RPMI8226 (cell line): ENCODE data around the gene USP40.

ENCODE experiments used
- DNase-seq: peaks from one replicate; pipeline ENCODE4 v3.0.0-alpha.2; 2015

Gene USP40

DNA sequence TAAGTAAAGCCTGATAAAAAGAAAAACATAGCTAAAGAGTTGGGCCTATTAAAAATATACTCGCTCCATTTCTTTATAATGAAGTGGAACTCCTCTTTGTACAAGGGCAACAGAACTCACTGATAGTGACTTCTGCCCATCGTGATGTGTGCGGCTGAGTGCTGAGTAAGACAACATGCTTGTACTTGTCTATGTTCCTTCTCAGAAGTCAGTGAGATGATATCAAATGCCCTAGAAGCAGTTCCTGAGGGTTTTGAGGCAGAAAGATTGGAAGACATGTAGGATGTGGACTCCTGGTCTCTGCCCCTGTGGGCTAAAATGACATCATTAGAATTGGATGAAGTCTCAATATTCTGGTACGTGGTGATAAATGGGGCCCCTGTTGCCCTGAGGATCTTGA lies 73.8 kb downstream of the USP40 start:
- no peak for DNase-seq

- DNase-seq: no peak
Measured at GRCh38 chr2:233492078-233492477, 74.5 kb downstream of the USP40 start.

DNA sequence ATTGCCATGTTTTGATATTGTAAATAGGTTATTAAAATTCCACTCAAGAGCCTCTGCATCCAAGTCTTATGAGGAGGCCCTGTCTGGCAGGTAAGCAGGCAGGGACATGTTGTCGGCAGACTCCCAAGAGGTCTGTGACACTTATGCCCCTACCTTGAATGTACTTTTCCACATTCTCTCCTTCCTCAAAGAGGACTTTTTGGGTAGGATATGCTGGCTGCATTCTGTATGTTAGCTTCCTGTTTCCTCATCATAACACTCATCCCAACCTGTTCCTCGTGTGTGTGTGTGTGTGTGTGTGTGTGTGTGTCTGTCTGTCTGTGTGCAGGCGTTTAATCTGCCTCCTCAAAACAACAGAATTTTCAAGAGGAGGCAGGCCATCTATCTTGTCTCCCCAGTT lies 75.3 kb downstream of the USP40 start:
- no peak for DNase-seq

- DNase-seq: no peak
Measured at GRCh38 chr2:233490831-233491230, 75.8 kb downstream of the USP40 start.

DNA sequence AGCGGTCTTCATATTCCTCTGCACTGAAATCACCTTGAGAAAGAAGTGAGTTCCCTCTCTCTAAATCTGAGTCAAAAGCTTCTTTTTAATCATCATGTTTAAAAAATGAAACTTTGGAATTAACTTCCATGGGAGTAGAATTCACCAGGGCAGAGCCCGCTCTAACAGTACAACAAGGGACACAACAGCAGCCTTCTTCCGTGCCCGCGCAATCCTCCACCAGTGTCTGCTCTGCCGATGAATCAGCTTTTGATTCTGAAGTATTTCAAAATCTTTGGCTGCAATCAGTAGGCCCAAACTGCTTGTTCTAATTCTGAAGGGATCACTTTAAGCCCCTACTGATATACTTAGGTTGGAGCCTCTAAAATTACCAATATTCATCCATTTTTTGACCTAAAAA lies 76.9 kb downstream of the USP40 start:
- DNase-seq: no peak

DNA sequence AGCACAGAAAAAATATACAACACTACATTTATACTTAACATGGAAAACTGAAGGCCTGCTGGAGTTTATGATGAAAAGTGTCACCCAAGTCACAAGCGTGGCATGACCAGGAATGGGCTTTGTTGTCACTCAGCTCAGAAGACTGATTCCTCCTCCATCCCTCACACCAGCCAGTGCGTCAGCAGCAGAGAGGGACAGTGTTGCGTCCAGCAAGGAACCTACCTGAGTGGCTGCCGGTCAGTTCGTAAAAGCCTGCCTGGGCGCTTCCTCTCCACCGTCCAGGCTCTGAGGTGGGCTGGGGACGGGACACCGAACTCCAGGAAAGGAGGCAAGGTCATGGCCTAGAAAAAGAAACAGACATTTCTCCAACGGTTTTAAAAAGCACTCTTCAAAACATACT lies 77.4 kb downstream of the USP40 start:
- DNase-seq: no peak

GRCh38 chr2:233487748-233488345 lies 78.7 kb downstream of the USP40 start:
- DNase-seq: no peak

DNA sequence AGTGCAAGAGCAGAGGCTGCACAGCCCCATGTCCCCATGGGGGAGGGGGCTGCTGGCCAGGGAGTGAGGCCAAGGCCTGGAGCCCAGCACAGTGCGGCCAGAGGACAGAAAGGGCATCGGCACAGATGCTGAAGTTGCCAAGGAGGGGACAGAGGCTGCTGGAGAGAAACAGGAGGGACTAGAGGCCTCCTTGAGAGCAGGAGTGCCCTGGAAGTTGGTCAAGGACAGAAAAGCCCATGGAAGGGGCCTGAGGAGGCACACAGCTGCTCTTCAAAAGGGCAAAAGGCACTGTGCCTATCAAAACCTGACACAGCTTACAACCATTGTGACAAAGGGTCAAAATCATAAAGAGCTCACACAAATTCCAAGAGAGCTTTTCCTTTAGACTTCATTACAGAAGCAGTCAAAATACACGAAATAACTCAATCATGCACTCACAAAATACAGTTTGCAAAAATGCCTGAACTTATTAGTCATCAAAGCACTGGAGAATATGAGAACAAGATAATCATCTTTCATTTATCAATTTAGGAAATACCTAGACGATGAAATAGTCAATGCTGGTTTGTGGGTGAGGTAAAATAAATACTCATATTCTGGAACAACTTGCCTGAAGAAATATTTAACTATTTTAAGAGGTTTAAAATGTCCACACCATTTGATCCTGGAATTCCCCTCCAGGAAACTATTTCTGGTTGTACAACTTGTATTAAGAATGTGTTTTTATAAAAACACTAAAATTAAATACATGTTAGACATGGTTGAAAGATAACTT lies 79.6 kb downstream of the USP40 start:
- DNase-seq: no peak

- DNase-seq: no peak
Measured at GRCh38 chr2:233486357-233486756, 80.2 kb downstream of the USP40 start.

- DNase-seq: no peak
Measured at GRCh38 chr2:233485726-233486125, 80.9 kb downstream of the USP40 start.

- no peak for DNase-seq
Measured at GRCh38 chr2:233482616-233483015, 84.0 kb downstream of the USP40 start.

DNA sequence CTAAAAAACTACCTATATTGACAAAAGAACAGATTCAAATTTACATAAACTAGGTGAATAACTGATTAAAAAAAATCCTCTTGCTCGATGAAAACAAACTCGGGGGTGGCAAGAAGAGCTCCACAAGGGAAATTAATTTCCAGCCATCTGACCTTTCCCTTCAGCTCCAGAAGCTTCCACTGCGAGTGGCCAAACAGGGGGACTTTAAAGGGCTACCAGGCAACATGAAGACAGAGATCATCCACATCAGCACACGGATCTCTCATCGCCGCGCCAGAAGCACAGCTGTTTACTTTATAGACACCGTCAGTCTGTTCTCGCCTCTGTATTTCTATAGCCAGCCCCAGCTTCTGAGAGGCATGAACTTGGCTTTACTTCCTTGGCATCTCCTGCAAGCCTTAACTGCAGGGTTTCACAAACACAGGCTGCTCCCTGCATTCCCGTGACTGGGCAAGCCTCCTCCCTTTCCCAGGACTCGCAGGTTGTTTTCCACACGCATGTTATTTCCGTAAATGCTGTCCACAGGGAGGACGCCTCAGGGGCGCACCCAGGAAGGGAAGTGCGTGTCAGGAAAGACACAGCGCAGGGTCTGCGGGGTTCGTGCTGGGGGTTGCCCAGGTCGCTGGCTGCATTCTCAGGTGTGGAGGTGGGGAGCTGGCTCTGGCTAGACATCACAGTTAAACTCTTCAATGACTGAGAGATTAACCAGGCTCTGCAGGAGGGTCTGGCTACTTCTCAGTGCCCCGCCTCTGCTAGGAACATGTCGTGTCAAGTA lies 85.0 kb downstream of the USP40 start:
- DNase-seq: no peak

GRCh38 chr2:233480490-233481202 lies 85.9 kb downstream of the USP40 start:
- peak; percentile 25 for DNase-seq

GRCh38 chr2:233479616-233480489 lies 86.7 kb downstream of the USP40 start:
- DNase-seq: no peak

DNA sequence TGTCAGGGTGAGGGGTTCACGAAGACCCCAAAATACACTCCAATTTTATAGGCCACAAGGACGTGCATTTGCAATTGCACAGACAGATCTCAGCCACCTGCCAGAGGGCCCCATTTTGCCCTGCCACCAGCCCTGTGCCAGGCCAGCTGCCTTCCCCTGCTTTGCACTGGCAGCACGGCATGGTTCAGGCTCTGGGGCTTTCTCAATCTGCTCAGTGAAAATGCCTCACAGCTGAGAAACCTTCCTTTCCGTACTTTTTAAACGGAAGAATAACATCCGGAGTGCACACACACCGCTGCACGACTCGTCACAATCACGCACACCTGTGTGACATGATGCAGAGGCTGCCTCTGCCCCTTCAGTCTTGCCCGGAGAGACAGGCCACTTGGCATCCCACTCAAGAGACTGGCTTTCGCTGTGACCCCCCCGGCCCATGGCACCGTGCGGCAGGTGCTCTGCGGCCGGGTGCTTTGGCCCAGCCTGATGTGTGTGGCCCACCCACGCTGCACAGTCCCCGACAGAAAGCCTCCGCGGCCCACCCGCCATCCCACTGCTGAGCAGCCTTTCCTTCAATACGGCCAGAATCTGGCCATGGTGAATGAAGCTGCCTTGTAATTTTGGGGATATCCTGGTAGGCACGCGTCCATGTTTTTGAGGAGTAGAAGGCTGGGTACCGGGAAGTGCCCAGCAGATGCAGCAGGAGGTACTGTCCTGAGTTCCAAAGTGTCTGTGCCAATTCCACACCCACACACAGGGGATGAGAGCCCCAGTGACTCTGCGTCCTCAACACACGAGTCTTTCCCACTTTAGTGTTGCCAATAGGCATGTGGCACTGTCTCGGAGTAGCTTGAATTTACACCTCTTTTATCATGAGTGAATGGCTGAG lies 88.8 kb downstream of the USP40 start:
- no peak for DNase-seq

GRCh38 chr2:233476651-233477547 lies 89.7 kb downstream of the USP40 start:
- DNase-seq: no peak

DNA sequence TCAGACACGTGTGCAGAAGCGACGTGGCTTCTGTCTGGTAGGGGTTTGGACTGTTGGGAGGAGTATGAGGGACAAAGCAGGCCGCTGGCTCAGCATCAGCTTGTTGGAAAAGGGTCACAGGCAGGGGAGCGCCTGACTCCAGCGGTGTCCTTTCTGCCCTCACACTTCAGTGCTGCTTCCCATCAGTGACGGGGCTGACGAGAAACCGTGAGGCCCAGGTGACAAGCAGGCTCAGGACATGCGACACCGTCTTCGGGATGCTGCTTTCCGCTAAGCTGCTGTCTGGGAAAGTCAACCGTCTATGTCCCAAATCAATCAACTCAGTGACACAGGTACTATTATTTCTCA lies 90.5 kb downstream of the USP40 start:
- DNase-seq: no peak

GRCh38 chr2:233474308-233475160 lies 92.0 kb downstream of the USP40 start:
- no peak for DNase-seq

DNA sequence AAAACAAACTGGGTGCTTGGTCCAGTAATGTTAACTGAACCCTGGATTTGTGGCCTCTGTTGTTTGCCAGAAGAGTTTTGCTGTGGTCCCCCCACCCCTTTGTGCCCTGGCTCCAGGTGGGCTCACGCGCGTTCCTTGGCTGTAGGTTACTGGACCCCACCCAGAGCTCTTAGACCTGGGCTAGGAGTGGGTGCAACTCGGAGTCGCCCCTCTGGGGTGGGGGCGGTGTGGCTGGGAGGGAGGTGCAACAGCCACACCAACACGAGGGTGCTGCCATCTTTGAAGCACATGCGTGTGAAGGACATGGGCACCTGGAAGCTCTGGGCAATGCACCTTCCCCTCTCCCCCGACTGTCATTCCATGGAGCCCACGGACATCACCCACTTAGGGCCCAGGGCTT lies 92.7 kb downstream of the USP40 start:
- DNase-seq: no peak
